Cortex of kidney (tissue), 1 donor: ENCODE measurements around the gene PTGDR.

Experiments used
- DNase-seq: peaks from one replicate; lab custom pipeline; 2025; lab: John Stamatoyannopoulos, UW

Gene PTGDR

GRCh38 chr14:52265253-52265652 is 2.2 kb upstream of the PTGDR start:
- DNase-seq: no peak

DNA sequence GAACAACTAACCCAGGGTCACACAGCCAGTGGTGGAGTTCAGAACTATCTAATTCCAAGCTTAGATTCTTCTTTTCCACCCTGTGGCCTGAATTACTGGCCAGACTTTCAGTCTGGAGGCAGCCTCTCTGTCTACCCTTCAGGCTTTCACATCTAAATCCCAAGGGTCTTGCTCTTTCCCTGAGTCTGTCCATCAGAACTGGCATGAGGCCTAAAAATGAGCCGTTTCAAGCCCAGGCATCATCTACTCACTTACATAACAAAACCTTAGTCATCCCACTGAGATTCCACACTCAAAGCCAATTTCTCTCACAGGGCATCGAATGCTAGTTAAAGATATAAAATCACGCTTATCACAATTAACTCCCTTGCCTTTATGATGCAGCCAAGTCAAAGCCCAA is 1.3 kb upstream of the PTGDR start:
- DNase-seq: no peak

GRCh38 chr14:52266782-52267181 is 716 bp upstream of the PTGDR start:
- DNase-seq: no peak

DNA sequence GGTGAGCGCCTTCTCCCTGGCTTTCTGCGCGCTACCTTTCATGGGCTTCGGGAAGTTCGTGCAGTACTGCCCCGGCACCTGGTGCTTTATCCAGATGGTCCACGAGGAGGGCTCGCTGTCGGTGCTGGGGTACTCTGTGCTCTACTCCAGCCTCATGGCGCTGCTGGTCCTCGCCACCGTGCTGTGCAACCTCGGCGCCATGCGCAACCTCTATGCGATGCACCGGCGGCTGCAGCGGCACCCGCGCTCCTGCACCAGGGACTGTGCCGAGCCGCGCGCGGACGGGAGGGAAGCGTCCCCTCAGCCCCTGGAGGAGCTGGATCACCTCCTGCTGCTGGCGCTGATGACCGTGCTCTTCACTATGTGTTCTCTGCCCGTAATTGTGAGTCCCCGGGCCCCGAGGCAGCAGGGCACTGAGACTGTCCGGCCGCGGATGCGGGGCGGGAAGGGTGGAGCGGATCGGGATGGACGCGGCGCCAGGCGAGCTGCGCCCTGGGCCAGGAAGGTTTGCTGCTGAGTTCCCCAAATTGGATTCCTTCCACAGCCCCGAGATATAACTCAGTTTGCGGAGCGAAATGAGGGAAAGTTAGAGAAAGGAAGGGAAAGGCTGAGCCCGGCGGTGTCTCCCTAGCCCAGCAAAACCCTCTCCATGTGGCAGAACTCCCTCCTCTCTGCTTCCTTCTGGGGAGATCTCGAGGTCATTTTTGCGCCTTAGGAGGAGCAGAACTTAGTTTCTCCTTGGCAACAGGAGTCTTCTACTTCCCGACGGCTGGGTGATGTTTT is 972 bp downstream of the PTGDR start:
- DNase-seq: no peak

GRCh38 chr14:52269100-52269499 is 1.6 kb downstream of the PTGDR start:
- no peak for DNase-seq

- DNase-seq: no peak
Observed at GRCh38 chr14:52269982-52270381, 2.5 kb downstream of the PTGDR start.

GRCh38 chr14:52271538-52271937 is 4.0 kb downstream of the PTGDR start:
- no peak for DNase-seq

- no peak for DNase-seq
Observed at GRCh38 chr14:52272375-52272774, 4.9 kb downstream of the PTGDR start.

GRCh38 chr14:52275372-52275771 is 7.9 kb downstream of the PTGDR start:
- DNase-seq: no peak

DNA sequence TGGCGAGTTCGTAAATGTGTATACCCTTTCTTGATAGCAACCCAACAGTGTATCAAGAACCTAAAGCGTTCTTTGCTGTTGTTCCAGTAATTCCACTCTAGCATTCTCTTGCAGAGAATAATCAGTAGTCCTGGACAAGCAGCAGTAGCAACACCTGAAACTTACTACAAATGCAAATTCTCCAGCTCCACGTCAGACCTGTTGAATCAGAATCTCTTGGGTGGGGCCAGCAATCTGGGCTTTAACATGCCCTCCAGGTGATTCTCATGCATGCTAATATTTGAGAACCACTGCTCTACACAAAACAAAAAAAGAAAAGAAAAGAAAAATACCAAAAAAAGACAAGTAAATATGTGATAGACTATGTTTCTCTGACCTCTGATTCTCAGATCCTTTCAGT is 10.1 kb downstream of the PTGDR start:
- no peak for DNase-seq

GRCh38 chr14:52279408-52279807 is 11.9 kb downstream of the PTGDR start:
- no peak for DNase-seq

GRCh38 chr14:52283099-52283498 is 15.6 kb downstream of the PTGDR start:
- no peak for DNase-seq

DNA sequence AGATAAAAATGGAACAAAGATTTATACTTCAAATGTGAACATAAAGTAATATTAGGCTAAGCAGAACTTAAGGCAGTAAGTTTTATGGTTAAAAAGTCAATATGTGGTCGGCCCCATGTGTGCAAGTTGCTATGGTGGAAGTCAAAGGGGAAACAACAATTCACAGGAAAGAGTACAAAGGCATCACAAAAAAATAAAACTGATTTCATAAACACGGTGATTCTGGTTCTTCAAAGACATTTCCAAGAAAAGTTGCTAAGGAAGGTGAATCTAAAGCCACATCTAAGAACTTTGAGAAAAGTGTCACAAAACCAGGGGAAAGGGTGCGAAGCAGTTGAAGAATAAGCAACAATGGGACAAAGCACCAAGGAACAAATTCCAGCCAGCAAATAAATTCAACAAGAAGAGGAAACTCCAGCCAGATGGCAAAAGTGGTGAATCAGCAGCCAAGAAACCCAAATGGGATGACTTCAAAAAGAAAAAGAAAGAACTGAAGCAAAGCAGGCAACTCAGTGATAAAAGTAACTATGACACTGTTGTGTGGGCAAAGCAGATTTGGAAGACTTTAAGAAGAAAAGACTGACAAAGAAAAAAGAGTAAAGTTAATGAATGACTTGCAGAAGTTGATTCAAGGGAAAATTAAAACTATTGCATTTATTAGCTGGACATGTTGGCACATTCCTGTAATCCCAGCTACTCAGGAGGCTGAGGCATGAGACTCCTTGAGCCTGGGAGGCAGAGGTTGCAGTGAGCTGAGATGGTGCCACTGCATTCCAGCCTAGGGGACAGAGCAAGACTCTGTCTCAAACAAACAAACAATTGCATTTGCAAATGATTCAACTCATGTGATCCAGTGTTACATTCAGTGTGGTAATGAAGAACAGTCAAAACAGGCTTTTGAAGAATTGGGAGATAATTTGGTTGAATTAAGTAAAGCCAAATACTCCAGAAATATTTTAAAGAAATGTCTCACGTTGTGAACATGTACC is 19.5 kb downstream of the PTGDR start:
- DNase-seq: no peak

- no peak for DNase-seq
Observed at GRCh38 chr14:52296378-52296777, 28.9 kb downstream of the PTGDR start.

GRCh38 chr14:52298795-52299194 is 31.3 kb downstream of the PTGDR start:
- no peak for DNase-seq

DNA sequence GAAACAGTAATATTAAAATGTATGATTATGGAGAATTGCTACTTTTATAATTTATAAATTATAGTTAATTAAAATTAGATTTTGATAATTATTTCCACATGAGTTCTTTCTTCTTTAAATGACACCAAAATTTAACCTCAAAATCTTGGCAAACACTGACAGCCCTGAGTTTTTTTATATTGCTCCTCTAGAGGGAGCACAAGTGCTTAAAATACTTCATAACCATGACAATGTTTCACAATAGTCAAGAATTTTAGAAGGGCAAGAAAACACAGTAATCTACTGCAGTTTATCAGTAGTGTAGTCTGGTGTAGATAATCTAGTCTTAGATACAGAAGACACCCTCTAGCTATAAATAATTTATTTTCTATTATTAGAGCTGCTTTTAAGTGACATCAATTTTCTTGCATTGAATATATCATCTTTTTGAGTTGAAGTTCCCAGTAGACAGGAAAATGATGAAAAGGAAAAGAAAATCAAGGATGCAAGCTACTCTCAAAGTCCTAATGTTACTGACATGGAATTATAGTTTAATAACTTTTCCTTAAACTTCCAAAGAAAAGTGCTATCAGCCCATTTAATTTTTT is 32.3 kb downstream of the PTGDR start:
- DNase-seq: no peak

DNA sequence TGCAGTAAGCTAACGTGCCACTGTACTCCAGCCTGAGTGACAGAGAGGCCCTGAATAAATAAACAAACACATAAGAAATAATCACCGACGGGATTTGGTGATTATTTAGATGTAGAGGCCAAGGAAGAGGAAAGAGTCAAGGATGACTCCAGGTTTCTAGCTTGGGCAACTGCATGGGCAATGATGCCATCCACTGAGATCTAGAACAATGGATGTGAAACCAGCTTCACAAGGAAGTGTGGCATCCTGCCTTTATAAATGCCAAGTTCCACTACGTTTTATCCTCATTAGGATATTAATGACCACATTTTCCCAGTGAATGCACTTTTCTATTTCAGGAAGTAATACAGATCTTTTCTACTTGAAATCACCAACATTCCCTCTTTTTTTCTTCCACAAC is 35.7 kb downstream of the PTGDR start:
- no peak for DNase-seq

DNA sequence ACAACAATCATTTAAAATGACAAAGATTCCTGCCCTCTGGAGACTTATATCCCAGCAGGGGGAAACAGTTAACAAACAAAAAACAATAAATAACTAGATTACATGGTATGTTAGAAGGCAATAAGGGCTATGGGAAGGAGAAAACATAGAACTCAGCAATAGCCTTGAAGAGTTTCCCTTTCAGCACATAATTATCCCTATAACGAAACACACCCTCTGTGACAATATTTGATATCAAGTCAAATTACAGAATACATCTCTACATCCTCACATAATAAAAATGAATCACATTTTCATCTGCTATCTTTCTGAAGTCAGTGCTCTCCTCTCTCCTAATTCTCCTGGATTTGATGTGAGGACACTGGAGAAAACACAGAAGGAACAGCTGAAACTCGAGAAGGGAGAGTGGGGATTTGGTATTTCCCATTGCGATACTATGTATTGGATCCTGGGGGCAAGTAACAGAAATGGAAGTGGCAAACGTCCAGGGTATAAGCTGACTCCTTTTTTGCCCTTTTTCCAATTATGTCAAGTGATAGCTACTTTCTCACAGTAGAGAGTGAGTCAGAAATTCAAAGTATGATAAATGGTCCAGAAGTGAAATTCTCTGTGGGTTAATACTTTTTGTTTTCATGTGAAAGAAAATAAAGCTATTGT is 36.9 kb downstream of the PTGDR start:
- DNase-seq: no peak

GRCh38 chr14:52305014-52305413 is 37.5 kb downstream of the PTGDR start:
- DNase-seq: no peak

DNA sequence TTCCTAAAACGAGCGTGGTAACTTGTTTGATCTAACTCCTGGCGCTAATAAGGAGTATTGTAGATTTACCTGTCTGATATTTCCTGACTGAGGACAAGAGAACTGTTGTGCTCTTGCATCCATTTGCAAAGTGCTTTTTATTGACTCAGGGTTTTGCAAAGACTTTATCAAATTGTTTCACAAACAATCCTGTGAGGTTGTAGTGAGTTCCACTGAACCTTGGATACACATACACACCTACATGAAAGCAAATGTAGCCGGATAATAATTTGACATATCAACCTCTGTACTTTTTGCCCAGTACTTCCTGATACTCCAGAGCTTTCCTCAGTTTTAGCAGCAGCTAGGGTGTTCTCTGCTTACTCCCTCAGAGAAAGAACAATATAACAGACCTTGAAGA is 39.9 kb downstream of the PTGDR start:
- no peak for DNase-seq

- DNase-seq: no peak
Observed at GRCh38 chr14:52307905-52308304, 40.4 kb downstream of the PTGDR start.

- DNase-seq: no peak
Observed at GRCh38 chr14:52310541-52310940, 43.0 kb downstream of the PTGDR start.
